ENCODE data around the gene FAM83D.
"Not testable (repeated sequence)": the region's sequence is repeated elsewhere in the genome, so short reads cannot be mapped to it uniquely, and the experiment has no call there.

FAM83D gene

DNA sequence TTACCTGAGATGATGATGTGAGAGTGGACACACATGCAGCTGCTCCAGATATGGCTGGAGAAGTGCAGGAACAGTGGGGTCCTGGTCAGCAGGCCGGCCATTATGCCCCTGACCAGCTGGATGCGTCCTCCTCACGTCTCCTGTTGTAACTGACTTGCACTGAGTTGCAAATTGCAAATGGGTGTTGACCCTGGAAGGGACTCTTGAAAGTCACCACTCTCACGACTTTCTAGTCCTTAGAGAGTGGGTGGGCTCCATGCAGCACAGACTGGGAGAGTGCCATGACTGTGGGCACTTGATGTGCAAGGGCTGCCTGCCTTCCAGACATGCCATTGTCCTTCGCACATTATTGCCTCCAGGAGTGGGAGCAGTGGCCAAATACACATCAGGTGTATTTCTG lies 10.8 kb downstream of the FAM83D start:
- DNase-seq = no peak

DNA sequence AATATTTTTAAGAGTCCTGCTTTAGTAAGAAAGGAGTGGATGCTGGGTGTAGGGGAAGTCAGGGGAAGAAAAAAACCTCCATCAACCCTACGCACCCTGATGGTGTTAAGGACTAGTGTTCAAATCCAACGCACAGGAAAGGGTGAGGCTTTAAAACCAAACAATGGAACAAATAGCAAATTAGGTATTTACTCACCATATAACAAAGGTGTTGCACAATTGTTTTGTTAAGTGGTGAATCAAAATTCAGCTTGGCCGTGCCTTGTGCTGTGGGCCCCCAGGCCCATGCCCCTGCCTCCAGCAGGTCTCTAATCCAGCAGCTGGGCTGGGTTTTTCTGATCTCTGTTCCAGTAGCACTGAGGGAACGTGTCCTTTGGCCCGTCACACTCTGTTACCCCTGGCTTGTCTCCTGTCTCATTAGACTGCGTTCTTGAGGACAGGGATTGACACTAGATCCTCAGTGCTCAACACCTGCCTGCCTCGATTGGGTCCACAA lies 11.8 kb downstream of the FAM83D start:
- DNase-seq = no peak

DNA sequence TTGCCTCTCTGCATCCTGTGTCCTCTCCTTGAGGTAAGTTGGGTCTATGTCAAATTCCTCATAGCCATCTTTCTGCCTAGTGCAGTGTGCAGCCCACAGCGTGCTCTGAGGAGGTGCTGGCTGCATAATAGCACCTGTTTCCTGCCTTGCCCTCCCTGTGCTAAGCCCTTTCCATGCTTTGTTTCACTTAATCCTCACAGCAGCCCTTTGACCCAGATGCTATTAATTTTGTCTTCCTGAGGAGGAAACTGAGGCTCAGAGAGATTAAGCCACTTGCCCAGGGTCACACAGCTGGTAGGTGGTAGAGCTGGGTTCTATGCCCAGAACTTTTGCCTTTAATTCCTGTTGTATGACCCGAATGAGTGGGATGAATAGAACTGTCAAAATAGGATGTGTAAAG lies 13.5 kb downstream of the FAM83D start:
- no peak for DNase-seq

DNA sequence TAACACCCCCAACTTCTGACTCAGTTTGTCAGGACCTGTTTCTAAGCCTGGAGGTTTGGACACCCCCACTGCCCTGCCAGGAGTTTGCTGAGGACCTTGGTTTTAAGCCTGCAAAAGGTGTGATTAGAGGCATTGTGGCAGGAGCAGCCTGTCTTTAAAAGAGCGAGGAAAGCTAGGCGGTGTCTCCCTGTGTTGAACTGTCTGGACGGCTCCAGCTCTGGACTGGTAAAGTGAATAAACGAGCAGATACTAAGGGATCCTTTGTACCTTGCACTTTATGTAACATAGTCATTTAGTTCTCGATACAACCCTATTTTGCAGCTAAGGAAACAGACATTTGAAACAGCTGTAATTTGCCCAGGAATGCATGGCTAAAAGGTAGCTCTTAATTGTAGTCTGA lies 14.4 kb downstream of the FAM83D start:
- no peak for DNase-seq

DNA sequence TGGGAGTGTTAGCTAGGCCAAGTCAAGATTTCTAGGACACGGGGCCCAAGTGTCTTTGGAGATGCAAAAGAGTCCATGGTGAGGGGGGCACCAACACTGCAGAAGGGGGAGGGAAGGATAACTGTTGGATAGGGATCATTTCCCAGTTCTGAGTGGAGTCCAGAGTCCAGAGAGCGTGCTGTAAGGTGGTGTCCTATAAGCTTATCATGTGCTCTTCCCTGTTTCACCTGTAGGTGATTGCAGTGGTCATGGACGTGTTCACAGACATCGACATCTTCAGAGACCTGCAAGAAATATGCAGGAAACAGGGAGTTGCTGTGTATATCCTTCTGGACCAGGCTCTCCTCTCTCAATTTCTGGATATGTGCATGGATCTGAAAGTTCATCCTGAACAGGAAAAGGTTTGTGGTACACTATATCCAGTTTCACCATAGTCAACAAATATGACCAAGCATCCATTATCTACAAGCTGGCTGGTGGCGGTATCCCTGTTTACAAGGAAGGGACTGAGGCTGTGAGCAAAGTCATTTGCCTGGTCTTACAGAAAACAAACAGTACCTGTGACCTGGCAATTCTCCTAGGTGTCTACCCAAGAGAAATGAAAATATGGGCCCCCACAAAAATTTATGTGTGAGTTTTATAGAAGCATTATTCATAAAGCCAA lies 15.6 kb downstream of the FAM83D start:
- DNase-seq = no peak

DNA sequence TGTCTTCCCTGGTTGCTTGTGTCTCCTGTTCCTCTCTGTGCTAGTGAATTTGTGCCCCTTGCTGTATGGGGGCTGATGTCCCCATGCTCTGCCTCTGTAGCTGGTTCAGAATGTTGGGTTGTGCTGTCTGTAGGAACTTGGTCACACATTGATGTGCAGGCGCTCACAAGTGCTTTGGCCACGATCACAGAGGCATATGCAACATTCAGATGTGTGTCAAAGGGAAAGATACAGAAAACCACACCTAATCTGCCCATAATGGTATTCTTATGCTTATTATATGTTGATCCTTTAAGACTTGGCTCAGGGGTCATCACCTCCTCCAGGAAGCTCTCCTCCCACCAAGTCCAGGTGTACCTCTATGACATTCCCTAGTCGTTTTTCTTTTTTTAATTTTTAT lies 18.8 kb downstream of the FAM83D start:
- no peak for DNase-seq

DNA sequence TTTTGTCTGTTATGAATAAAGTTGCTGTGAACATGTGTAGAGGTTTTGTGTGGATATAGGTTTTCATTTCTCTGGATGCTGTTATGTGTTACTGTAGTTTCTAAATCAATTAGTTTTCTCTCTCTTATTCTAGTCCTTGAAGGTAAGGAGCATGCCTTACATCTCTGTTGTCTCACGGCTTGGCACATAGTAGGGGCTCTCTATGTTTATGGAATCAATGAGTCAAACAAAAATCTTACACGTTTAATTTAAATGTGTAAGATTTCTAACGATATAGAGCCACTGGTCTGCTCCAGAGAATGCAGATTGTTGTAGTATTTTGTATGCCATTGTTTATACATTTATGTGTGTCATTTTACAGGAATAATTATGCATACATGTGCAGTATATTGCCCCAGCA lies 20.6 kb downstream of the FAM83D start:
- no peak for DNase-seq

DNA sequence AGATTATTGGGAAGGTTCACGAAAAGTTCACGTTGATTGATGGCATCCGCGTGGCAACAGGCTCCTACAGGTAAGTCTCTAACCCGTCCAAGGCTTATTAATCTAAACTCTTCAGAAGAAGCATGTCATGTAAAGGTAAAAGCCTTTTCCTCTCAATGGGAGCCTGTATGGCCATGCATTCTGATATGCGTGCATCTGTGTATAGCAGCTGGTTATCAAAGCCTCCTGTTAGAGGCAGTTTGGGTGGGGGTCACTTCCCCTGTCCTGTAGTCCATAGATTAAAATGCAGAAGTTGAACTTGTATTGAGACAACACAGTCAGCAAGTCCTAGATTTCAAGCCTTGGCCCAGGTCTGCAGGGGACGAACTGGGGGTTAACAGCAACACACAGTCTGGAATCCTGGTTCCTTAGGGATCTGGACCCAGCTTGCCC lies 21.7 kb downstream of the FAM83D start:
- DNase-seq = no peak

DNA sequence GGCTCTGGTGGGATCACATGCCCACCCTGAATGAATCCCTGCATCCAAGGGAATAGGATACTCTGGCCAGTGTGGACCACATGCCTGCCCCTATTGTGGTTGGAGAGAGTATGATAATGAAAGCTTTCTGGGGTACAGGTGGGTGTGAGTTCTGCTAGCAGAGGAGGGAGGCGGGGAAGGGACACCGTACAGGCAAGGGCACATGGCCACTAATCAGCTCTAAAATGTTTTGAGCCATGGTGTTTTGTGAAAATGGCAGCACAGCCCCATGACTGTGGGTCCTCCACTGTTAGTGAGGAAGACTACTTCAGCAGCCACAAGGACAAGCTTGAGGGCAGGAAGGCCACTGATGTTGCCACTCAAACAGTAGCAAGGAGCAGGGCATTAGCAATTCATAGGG lies 24.0 kb downstream of the FAM83D start:
- DNase-seq = no peak

DNA sequence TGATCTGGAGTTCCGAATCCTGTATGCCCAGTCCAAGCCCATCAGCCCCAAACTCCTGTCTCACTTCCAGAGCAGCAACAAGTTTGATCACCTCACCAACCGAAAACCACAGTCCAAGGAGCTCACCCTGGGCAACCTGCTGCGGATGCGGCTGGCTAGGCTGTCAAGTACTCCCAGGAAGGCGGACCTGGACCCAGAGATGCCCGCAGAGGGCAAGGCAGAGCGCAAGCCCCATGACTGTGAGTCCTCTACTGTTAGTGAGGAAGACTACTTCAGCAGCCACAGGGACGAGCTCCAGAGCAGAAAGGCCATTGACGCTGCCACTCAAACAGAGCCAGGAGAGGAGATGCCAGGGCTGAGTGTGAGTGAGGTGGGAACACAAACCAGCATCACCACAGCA lies 25.4 kb downstream of the FAM83D start:
- DNase-seq = no peak

DNA sequence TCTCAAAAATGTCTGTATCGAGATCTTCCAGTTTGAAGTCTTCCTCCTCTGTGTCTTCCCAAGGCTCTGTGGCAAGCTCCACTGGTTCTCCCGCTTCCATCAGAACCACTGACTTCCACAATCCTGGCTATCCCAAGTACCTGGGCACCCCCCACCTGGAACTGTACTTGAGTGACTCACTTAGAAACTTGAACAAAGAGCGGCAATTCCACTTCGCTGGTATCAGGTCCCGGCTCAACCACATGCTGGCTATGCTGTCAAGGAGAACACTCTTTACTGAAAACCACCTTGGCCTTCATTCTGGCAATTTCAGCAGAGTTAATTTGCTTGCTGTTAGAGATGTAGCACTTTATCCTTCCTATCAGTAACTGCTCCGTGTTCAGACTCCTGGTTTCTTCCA lies 25.9 kb downstream of the FAM83D start:
- DNase-seq = no peak

DNA sequence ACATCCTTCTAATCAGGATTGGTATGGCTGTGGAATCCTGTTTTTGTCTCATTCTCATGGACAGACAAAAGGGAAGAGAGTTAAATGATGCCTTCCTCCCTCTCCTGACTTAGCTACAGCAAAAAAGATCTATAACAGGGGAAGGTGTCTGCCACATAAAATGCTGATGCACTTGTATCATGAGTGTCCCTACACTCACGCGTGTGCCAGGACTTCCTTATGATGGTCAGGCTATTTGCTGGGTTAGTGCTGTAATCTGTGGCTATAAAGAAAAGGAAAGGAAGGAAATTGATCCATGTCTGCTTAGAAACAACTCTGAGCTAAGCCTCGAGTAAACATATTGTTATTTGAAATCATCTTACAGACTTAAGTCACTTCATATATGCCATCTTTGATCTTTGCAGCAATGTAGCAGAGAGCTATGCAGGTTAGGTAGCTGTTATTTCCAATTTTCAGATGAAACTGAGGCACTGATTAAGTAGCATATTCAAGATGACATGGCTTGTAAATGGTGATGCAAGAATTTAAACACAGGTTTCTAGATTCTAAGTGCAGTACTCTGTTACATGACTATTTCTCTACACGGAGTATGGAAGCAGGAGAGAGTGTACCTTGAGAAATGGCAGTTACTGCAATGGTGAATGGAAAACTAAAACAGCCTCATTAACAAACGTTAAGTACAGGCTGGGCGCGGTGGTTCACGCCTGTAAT lies 27.6 kb downstream of the FAM83D start:
- no peak for DNase-seq

DNA sequence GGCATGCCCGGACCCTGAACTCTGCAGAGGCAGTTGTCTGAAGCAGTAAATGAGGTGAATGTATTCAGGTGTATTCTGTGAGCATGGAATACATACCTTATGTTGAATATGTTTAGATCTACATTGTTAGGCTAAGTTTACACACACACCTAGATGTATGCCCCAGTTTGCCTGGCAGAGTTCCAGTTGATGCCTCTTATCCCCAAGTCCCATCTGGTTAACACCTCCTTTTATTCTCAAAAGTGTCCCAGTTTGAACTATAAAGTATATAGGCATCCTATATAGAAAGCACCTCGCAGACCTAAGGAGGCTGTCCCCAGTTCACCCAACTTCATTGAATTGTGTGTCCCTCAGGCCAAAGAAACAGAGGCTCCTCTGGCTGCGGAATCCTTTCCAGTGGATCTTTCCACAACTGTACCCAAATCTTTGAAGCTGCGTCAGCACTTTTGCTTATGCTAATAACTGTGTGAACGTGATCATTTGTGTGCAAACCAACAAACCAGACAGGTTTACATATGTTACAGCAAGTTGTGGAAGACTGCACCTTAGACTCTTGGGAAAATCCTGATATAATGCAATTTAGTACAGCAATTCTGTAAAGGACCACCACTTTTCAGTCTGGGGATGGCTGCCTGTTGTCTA lies 31.1 kb downstream of the FAM83D start:
- no peak for DNase-seq

DNA sequence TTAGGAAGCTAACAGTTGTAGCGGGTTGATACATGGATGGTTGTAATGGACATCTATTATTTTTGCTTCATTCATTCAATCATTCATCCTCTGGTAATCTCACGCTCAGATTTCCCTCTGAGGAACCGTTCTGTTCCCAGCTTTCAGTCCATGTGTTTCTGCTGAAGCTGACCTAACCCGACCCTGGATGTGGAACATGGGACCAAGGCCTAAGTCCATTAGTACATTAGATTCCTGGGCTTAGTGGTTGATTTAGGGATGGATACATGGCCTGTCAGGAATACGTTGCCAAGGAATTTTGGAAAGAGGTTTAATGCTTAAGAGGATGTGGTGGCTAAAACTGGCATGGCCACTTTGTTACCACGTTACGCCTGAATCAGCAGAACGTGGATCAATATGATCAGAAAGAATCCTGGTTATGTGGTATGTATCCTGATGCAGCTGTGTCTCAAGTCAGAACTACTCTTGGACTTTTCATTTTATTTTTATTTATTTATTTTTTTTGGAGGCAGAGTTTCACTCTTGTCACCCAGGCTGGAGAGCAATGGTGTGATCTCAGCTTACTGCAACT lies 31.8 kb downstream of the FAM83D start:
- DNase-seq = no peak

DNA sequence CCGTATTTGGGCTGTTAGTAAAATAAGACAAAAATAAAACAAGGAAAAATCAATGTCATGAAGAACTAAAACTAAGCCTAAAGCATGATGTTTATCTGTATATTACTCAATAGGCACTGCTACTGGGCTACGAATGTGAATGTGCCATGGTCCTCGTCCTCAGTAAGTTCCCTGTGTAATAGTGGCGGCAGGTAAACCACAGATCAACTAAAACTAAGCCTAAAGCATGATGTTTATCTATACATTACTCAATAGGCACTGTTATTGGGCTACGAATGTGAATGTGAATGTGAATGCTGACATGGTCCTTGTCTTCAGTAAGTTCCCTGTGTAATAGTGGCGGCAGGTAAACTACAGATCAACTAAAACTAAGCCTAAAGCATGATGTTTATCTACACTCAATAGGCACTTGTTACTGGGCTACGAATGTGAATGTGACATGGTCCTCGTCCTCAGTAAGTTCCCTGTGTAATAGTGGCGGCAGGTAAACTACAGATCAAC lies 34.0 kb downstream of the FAM83D start:
- DNase-seq = not testable (repeated sequence)

DNA sequence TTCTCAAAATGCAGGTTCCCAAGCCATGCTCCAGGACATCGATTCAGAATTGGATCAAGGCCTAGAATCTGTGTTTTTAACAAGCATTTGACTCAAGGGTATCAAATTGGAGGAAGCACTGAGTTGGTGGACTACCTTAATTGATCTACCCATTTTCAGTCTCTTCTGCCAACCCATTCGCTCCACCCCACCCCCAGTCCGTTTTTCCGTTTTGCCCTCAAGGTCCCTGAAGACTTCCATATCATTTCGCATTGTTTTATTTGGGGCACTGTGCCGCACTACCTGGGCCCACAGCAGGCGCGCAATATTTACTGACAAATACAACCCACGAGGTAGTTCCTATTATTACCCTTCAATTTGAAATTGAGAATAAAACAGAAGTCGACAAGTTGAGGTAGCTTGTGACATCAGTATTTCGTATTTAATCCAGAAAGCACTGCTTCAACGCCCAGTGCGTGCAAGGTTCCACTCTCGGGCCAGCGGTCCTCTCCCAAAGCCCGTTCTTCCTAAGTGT lies 35.4 kb downstream of the FAM83D start:
- DNase-seq = peak; percentile 22 to 29

DNA sequence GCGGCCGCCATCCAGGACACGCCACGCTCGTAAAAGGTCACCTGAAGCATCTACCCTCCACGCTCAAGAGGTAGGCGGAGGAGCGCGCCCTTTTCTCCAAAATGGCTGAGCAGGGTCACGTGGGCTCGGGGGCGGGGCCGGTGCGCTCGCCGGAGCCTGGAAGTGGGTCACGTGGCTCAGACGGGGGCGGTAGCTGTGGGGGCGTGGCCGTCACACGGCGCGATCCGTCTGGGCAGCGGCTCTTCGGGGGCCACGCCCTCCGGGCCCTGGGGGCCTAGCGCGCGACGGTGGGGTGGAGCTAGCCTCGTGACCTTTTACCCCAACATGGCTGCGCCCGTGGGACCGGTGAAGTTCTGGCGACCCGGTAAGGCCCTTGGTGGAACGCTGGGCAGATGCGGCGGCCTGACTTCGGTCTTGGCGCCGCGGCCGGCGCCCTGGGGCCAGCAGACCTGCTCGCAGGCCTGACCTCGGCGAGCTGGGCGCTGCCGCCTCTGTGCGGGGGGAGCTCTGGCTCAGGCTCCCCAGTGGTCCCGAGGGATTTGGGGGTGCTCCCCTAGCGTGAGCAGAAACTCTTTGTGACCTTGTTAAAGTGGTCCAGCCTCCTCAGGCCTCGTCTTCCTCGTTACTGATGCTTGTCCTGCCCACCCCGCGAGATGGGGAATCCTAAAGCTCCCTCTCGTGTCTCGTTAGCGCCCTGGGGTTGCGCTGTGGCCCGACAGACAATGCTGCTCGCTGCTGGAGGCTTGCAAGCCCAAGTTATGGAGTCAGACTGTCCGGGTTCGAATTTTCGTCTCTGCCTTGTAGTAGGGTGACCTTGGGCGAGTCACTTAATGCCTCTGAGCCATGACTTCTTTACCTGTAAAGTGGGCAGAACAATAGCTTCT lies 36.1 kb downstream of the FAM83D start, which contains the start of gene DHX35:
Gene DHX35 (plus strand): TSS at position 301 of the 884 bp plus-strand sequence. CDS start 24 bp downstream, at position 325.
- DNase-seq = peak; percentile 98 to 99

DNA sequence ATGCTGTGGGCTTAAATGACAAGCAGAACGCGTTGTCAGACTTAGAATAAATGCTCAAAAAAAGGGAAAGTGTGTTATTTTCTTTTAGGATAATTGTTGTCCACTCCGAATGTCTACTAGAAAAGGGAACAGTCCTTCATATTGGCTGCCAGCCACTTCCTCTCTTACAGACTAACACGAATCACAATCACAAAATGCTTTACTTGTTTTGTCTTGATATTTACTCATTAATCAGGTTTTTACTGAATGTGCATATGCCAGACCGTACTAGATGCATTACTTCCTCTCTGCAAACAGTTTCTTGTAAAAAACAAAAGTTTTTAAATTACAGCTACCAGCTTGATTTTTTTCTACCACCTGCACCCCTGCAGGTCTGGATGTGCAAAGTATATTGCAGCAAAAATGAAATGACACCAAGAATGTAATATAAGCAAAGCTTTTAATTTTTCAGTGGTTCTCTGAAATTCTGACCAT lies 36.7 kb downstream of the FAM83D start:
- no peak for DNase-seq

DNA sequence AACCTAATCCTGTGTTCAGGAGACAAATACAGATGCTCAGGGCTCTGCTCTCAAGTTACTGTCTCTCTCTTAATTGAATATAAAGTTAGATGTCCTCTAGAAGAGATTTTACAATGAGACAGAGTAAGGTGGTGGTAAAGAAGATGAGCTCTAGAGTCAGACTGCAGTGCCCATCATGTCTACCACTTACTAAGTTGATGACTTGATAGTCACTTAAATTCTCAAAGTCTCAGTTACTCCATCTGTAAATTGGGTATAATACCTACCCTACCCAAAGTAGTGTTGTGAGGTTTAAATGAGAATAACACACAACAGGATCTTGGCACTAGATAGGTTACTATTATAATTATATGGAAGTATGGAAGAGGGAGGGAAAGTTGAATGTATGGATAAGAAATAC lies 37.5 kb downstream of the FAM83D start:
- DNase-seq = no peak

DNA sequence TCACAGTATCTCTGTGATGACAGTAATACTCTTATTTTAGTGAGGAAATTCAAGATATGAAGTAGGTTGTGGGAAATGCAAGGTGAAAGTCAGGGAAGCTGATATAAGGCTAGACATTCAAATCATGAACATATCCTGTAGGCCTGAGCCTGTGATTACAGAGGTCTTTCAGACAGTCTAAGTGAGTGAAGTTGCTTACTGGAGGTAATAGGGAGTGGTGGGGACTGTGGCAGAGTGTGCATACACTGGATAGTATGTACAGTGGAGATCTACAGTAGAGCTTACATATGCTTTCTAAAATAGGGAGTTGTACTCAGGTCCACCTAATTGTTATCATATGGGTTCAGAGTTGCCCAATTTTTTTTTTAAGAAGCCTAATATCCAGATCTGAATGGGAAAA lies 39.0 kb downstream of the FAM83D start:
- DNase-seq = no peak

DNA sequence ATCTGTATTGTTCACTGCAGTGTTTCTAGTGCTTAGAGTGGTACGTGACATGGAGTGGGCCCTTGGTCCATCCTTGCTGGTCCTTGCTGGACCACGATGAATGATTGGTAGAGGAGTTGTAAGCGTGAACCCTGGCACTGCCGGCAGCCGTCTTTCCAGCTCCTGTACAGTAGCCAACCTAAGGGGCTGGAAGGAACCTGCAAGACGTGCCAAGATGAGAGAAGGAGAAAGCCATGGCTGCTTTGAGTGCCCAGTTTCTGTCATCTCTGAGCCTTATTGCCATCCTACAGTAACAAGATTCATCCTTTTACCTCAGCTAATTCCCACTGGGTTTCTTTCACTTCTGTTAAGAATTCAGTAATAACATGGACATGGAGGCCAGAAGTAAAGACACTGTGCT lies 41.9 kb downstream of the FAM83D start:
- DNase-seq = no peak

DNA sequence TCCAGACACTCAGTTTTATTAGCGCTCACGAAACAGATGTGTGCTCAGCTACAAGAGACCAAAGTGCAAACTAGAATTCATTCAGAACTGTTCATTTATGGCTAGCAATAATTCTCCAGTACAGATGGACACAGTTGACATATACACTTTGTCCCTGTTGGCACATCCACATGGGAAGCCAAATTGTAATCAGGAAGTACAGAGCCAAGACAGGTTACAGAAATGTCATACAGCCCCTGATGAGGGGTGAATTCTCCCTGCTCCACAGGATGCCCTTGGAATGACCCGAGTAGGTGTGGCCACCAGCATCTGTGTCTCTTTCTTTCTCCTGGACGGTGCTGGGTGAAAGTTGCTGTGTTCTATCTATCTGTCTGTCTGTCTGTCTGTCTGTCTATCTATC lies 43.5 kb downstream of the FAM83D start:
- no peak for DNase-seq

All from stimulated activated CD4-positive, alpha-beta T cell treated with anti-CD3 and anti-CD28 coated beads, Interleukin-4, amount 100 ng/mL, for 4 hours (primary cell).